Left ventricle myocardium inferior (tissue), 1 donor: Measurements from ENCODE around the gene C1QL4. TPM values are rescaled to one million over a fixed set of nuclear protein-coding genes. Genes with fewer than 3 reads are reported as not detected.

Experiments used
- DNase-seq: peaks from one replicate; pipeline ENCODE4 v3.0.0-alpha.2; 2020
- H3K27ac ChIP-seq: fragments of 200-600 bp; replicated peaks from 2 replicates; pipeline ENCODE4 v1.8.0; 2021
- H3K27me3 ChIP-seq: fragments of 200-600 bp; 2 replicates; pipeline ENCODE4 v1.8.0; 2021; ENCODE audit warnings: low read depth
- H3K36me3 ChIP-seq: fragments of 200-600 bp; 2 replicates; pipeline ENCODE4 v1.8.0; 2021
- H3K4me1 ChIP-seq: fragments of 200-600 bp; 2 replicates; pipeline ENCODE4 v1.8.0; 2021
- H3K4me3 ChIP-seq: fragments of 200-600 bp; 2 replicates; pipeline ENCODE4 v1.8.0; 2021; ENCODE audit warnings: mild to moderate bottlenecking, moderate library complexity
- H3K9me3 ChIP-seq: fragments of 200-600 bp; replicated peaks from 2 replicates; pipeline ENCODE4 v1.8.0; 2021
- intact Hi-C: fragments of 100-400 bp; cut with micrococcal nuclease; formaldehyde crosslinking; loops from one replicate; pipeline ENCODE4 v1.11.0; 2022
- total RNA-seq: library from RNA; stranded (reverse); fragmentation: NEBNext Ultra II Directional; extraction: Animal tissue kit (Norgen Biotek cat#: 25700); gene quantifications from one replicate; pipeline ENCODE4 v1.2.1, GENCODE V29; 2021
- TF ChIP-seq, protein P1 (sequence below): fragments of 200-600 bp; IDR thresholded peaks from 2 replicates; pipeline ENCODE4 v1.8.0; 2021; ENCODE audit warnings: antibody characterized with exemption, mild to moderate bottlenecking, borderline replicate concordance
- donor health status: DM: no; HTN: yes; CAD: no; lungs with severe emphysema.

C1QL4 gene
- total RNA-seq, 1 donor from 2014 or later = not detected

DNA sequence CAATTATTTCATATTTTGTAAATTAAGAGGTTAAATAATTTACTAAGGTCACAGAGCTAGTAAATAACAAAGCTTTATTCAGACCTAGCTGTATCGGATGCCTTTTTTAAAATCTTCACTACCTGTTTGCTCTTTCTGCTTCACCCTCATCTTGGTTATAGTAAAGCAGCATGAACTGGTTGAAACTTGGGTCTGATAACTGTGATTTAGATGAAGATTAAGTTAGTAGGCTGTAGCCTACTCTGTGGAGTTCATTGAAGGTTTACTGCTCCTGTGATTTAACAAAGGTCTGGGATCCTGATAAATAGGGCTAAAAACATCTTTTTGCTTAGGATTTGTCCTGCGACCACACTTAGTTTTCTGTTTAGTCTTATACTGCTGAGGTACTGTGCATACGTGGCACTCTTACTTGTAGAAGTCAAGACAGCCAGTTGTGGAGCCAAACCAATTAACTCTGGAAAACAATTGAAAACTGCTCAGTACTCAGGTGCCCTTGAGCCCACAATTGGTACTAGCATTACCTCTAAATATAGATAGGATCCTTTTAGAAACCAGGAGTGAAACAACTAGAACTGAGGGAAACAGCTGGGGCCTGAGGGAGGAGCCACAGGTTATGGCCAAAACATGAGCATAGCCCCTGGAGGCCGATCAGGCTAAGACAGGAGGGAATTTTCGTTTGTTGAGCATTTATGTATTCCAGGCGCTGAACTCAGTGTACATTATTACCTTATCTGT, 32.6 kb upstream of the C1QL4 start:
- Histone ChIP-seq H3K27ac (peak overlapping the region; percentile 97), H3K4me3 (peak overlapping the region; percentile 10)
- intact Hi-C loops = no loop called here

DNA sequence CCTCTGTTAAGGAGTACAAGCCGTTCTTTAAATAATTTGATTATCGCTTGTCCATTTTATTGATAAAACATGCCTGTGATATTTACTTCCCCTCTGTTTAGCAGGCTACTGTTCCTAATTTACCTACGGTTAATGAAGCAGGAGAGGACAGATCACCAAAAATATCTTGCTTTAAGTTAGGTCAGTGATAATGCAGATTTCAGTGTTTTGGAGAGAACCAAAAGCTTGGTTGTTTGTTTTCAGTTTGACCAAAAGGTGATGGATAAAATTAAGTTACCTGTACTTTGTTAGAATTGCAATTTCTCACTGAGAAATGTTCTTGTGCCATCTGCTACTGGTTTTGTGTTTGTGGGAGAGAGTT, 31.2 kb upstream of the C1QL4 start:
- no peak for DNase-seq
- Histone ChIP-seq H3K4me1 (peaks cover 43% of the 10 kb centered on the region), H3K36me3 (no peaks in the 10 kb centered on the region), H3K4me3 (peak overlapping the region; percentile 81), H3K9me3 (no peaks in the 10 kb centered on the region), H3K27me3 (no peaks in the 10 kb centered on the region), H3K27ac (peak overlapping the region; percentile 97)
- TF ChIP-seq, protein P1, sequence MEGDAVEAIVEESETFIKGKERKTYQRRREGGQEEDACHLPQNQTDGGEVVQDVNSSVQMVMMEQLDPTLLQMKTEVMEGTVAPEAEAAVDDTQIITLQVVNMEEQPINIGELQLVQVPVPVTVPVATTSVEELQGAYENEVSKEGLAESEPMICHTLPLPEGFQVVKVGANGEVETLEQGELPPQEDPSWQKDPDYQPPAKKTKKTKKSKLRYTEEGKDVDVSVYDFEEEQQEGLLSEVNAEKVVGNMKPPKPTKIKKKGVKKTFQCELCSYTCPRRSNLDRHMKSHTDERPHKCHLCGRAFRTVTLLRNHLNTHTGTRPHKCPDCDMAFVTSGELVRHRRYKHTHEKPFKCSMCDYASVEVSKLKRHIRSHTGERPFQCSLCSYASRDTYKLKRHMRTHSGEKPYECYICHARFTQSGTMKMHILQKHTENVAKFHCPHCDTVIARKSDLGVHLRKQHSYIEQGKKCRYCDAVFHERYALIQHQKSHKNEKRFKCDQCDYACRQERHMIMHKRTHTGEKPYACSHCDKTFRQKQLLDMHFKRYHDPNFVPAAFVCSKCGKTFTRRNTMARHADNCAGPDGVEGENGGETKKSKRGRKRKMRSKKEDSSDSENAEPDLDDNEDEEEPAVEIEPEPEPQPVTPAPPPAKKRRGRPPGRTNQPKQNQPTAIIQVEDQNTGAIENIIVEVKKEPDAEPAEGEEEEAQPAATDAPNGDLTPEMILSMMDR = no peak
- intact Hi-C loops = no loop called here

More for the DNA sequence above, 32.6 kb upstream of the C1QL4 start:
- DNase-seq = peak; percentile 25
- H3K36me3 ChIP-seq = no peaks in the 10 kb centered on the region
- TF ChIP-seq, protein P1 = peak; percentile 55
- H3K9me3 ChIP-seq = no peaks in the 10 kb centered on the region
- H3K4me1 ChIP-seq = peaks cover 43% of the 10 kb centered on the region
- no peaks in the 10 kb centered on the region for H3K27me3 ChIP-seq

DNA sequence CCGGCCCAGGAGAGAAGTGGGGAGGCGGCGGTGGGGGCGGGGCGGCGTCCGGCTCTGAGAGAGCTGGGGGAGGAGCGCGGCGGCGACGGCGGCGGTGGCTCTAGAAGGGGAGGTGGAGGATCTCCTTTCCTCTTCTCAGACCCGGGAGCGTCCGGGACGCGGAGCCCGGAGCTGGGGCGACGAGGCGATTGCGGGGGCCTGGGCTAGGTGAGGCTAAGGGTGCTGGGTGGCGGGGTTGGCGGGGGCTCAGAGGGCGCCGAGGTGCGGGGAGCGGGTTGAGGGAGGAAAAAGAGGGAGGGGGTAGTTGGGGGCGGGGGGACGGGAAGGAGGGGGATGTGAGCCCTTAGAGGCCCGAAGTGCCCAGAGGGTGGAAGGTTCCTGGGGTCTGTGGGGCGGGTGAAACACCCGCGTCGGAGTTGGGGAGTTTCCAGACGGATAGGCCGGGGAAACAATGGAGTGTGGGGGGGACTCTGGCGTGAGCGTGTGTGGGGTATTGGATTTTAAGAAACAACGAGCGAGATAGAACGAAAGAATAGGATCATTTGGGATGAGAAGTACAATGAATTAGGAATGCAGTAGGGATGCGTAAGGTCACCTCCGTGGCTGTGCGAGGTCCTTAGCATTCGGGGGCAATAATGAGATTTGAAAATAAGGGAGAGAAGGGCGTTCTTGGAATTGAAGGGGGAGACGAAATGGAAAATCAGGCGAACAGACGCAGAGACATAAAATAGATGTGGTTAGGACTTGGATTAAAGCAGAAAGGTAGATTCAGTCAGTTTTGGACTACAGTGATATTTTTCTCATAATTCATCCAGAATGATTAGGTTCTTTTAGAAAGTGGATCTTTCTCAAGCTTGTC, 30.6 kb upstream of the C1QL4 start, which contains the start of gene SPATS2:
Gene SPATS2 (plus strand): TSS at position 82 of the 859 bp plus-strand sequence. CDS start 93,551 bp downstream, outside the sequence.
- Histone ChIP-seq H3K4me1 (peaks cover 43% of the 10 kb centered on the region), H3K4me3 (peak within 1 kb of the TSS; percentile 81), H3K9me3 (no peaks in the 10 kb centered on the region), H3K27me3 (no peaks in the 10 kb centered on the region), H3K36me3 (no peaks in the 10 kb centered on the region), H3K27ac (peak within 1 kb of the TSS; percentile 97)
- peak; percentile 96 for DNase-seq
- TF ChIP-seq, protein P1 = no peak
- intact Hi-C loops = no loop called here

DNA sequence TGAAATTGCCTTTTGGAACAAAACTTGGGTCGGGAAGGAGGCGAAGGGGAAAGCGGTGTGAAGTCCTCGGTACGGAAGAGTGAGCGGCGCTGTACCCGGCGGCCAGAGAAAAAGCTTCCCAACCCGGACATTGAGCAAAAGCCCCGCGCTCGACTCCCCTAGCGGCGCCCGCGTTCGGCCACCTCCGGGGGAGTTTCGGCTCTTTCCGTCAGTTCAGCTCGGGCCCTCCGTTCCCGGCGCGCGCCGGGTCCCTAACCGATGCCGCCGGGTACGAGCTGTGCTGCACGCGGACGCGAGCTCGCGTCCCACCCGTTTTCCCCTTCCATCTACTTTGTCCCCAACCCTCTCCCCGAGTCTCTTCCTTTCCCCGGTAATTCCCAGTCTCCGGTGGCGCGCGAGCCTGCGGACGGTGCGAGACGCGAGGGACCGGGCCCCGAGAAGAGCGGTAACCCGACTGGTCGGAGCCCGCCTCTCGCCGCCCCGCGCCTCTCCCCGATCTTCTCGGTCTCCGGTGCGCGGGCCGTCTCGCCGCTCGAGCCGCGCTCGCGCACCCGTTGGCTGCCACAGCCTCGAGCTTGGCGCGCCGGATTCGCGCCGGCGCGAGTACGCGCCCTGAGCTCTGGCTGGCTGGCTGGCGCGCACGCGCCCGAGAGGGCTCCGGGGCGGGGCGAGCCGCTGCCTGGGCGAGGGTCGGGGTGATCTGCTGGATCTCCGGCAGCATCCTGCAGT, 29.8 kb upstream of the C1QL4 start:
- Histone ChIP-seq H3K4me1 (peaks cover 43% of the 10 kb centered on the region), H3K27ac (peak overlapping the region; percentile 97), H3K9me3 (no peaks in the 10 kb centered on the region), H3K27me3 (no peaks in the 10 kb centered on the region), H3K4me3 (peak overlapping the region; percentile 81), H3K36me3 (no peaks in the 10 kb centered on the region)
- TF ChIP-seq, protein P1 = peak; percentile 51
- DNase-seq = peak; percentile 91
- intact Hi-C loops = no loop called here

DNA sequence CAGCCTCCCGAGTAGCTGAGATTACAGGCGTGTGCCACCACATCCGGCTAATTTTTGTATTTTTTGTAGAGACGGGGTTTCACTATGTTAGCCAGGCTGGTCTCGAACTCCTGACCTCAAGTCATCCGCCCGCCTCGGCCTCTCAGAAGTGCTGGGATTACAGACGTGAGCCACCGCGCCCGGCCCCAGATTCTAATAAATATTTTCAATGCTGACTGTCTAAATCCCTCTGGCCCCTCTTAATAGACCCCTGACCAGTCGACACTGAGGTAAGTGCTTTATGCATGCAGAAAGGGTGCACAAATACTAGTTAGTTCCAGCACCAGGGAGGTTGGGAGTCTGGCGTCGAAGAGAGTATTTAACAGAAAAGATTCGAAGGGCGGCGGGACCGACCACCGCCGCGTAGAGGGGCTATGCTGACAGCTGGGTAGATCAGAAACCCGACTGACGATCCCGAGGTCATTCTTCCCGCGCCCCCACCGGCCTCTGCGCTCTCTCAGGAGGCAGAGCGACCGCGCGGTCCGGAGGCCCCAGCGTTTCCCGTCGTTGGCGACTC, 29.2 kb upstream of the C1QL4 start:
- Histone ChIP-seq H3K9me3 (no peaks in the 10 kb centered on the region), H3K27ac (peak overlapping the region; percentile 97), H3K36me3 (no peaks in the 10 kb centered on the region), H3K27me3 (no peaks in the 10 kb centered on the region), H3K4me3 (peak overlapping the region; percentile 81), H3K4me1 (peaks cover 43% of the 10 kb centered on the region)
- DNase-seq = no peak
- TF ChIP-seq, protein P1 = no peak
- intact Hi-C loops = no loop called here
